ENCODE measurements around the gene CD36. TPM values are rescaled to one million over a fixed set of nuclear protein-coding genes. Genes with fewer than 3 reads are reported as not detected.

CD36 gene
- polyA plus RNA-seq, 1 experiment, result 0.51 TPM

- DNase-seq (ENCODE audit: low read depth, low spot score), result no peak
- Histone ChIP-seq H3K27ac (ENCODE audit: low read depth, low read length) (no peak overlapping the region), H3K27me3 (ENCODE audit: control insufficient read depth, insufficient read depth, low read length) (no peaks in the 10 kb centered on the region), H3K4me3 (ENCODE audit: low read depth, low read length) (no peak overlapping the region), H3K9me3 (ENCODE audit: control insufficient read depth, insufficient read depth, low read length) (no peaks in the 10 kb centered on the region)
- POLR2A ChIA-PET, result no interaction called here
- CTCF ChIA-PET, result interaction anchor here (1.1 to 2.4 kb wide), 3 partner anchors 29 to 224 kb away, joined by 3 to 7 read pairs (median 6); no protein-coding TSS in a partner anchor
- TF ChIP-seq, protein P1, sequence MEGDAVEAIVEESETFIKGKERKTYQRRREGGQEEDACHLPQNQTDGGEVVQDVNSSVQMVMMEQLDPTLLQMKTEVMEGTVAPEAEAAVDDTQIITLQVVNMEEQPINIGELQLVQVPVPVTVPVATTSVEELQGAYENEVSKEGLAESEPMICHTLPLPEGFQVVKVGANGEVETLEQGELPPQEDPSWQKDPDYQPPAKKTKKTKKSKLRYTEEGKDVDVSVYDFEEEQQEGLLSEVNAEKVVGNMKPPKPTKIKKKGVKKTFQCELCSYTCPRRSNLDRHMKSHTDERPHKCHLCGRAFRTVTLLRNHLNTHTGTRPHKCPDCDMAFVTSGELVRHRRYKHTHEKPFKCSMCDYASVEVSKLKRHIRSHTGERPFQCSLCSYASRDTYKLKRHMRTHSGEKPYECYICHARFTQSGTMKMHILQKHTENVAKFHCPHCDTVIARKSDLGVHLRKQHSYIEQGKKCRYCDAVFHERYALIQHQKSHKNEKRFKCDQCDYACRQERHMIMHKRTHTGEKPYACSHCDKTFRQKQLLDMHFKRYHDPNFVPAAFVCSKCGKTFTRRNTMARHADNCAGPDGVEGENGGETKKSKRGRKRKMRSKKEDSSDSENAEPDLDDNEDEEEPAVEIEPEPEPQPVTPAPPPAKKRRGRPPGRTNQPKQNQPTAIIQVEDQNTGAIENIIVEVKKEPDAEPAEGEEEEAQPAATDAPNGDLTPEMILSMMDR (IDR thresholded peaks at IDR 0.05; ENCODE audit: low read depth, low read length), result no peak
These were observed 13.0 kb downstream of the CD36 start for GRCh38 chr7:80651471-80651870.

- DNase-seq (ENCODE audit: low read depth, low spot score), result no peak
- Histone ChIP-seq H3K9me3 (ENCODE audit: control insufficient read depth, insufficient read depth, low read length) (no peaks in the 10 kb centered on the region), H3K27ac (ENCODE audit: low read depth, low read length) (no peak overlapping the region), H3K4me3 (ENCODE audit: low read depth, low read length) (no peak overlapping the region), H3K27me3 (ENCODE audit: control insufficient read depth, insufficient read depth, low read length) (no peaks in the 10 kb centered on the region)
- TF ChIP-seq, protein P1 (IDR thresholded peaks at IDR 0.05; ENCODE audit: low read depth, low read length), result no peak
- CTCF ChIA-PET, result no interaction called here
- POLR2A ChIA-PET, result no interaction called here
These were observed 14.8 kb downstream of the CD36 start for GRCh38 chr7:80653244-80653643.

DNA sequence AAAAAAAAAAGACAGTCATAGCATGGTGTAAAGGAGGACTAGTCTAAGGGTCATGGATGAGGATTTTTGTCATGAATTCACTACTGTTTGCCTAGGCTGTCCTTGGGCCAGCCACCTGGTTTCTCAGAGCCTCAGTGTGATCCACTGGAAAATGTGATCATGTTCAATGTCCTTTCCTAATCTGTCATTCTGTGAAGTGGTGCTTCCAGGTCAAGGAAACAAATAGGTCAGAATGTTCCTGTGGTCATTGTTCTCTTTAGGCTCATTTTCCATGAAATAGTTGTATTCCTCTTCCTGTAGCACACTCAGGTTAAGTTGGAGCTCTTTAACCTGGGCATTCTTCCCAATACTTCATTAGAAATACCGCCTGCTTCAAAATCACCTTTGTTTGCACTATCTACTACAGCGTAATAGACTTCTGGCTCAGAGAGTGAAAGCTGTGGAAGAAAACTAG lies 16.5 kb downstream of the CD36 start:
- Histone ChIP-seq H3K27ac (ENCODE audit: low read depth, low read length) (no peak overlapping the region), H3K4me3 (ENCODE audit: low read depth, low read length) (no peak overlapping the region), H3K27me3 (ENCODE audit: control insufficient read depth, insufficient read depth, low read length) (no peaks in the 10 kb centered on the region), H3K9me3 (ENCODE audit: control insufficient read depth, insufficient read depth, low read length) (no peaks in the 10 kb centered on the region)
- DNase-seq (ENCODE audit: low read depth, low spot score), result no peak
- POLR2A ChIA-PET, result no interaction called here
- CTCF ChIA-PET, result interaction anchor here (1.2 kb wide), 1 partner anchor 226 kb away, joined by 3 read pairs; no protein-coding TSS in a partner anchor
- TF ChIP-seq, protein P1 (IDR thresholded peaks at IDR 0.05; ENCODE audit: low read depth, low read length), result no peak

DNA sequence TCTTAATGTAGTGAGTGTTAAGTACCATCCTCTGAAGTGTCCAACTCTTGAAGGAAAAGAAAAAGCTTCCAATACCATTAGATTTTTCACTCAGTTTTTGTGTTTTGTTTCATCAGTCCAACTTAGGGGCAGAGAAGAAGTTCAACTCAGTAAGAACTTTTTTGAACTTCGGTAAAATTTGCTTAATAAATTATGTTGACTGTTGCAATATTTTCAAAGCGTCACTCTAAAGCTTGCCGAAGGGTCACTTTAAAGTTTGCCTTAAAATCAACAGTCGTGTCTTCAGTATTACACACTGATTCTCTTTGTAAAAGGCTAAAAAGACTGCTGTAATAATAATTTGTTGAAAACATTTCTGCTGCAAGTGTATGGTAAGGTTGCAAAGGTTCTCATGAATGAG lies 17.6 kb downstream of the CD36 start:
- H3K4me3 ChIP-seq (ENCODE audit: low read depth, low read length), result no peak overlapping the region
- TF ChIP-seq, protein P1 (IDR thresholded peaks at IDR 0.05; ENCODE audit: low read depth, low read length), result no peak
- DNase-seq (ENCODE audit: low read depth, low spot score), result no peak
- H3K27ac ChIP-seq (ENCODE audit: low read depth, low read length), result no peak overlapping the region
- no peaks in the 10 kb centered on the region for H3K9me3 ChIP-seq (ENCODE audit: control insufficient read depth, insufficient read depth, low read length)
- H3K27me3 ChIP-seq (ENCODE audit: control insufficient read depth, insufficient read depth, low read length), result no peaks in the 10 kb centered on the region
- POLR2A ChIA-PET, result no interaction called here
- CTCF ChIA-PET, result no interaction called here

DNA sequence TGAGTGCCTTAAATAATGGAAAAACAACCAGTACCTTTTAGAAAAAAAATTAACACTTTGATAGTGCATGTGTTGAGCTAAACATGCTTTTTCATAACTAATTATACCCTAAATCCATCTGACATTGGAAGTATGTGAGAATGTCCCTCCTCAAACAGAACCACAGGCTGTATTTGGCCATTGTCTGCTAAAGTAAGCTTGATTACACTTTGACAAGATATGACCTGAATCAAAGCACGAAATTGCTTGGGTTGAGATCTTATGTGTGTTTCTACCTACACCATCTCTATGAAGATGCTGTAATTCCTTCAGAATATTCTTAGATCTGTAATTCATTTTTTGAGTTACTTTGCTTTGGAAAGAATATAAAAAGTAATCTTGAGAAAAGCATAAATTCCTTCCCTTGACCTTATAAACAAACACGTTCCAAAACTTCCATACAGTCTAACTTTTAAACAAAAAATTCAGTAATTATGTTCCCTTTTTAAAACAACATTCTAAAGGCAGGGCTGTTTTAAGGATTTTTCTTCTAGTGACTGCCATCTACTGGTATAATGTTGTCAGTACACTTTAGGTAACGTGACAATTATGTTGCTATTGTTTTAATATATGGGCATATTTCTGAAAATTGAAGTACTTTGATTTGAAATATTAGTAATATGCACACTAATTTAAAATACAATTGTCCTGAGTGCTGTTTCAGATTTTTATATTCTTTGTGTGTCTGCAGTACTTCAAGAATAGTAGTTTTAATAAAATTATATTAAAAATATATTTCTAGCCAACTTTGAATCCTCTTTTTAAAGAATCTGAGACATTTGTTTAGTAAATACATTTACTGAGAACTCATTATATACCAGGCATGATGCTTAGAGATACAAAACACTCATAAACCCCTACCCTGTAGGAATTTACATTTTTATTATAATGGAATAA lies 20.9 kb downstream of the CD36 start:
- Histone ChIP-seq H3K27me3 (ENCODE audit: control insufficient read depth, insufficient read depth, low read length) (no peaks in the 10 kb centered on the region), H3K27ac (ENCODE audit: low read depth, low read length) (no peak overlapping the region), H3K4me3 (ENCODE audit: low read depth, low read length) (no peak overlapping the region), H3K9me3 (ENCODE audit: control insufficient read depth, insufficient read depth, low read length) (no peaks in the 10 kb centered on the region)
- POLR2A ChIA-PET, result no interaction called here
- TF ChIP-seq, protein P1 (IDR thresholded peaks at IDR 0.05; ENCODE audit: low read depth, low read length), result peak; percentile 64
- CTCF ChIA-PET, result interaction anchor here (0.7 to 1.7 kb wide), 16 partner anchors 8 to 266 kb away, joined by 3 to 61 read pairs (median 3); no protein-coding TSS in a partner anchor
- DNase-seq (ENCODE audit: low read depth, low spot score), result no peak
